ENCODE data around the gene GAS2L2.
"Not testable (repeated sequence)": the region's sequence is repeated elsewhere in the genome, so short reads cannot be mapped to it uniquely, and the experiment has no call there.

GAS2L2 gene

GRCh38 chr17:35773679-35774425 lies 20.8 kb upstream of the GAS2L2 start:
- DNase-seq (ENCODE audit: low read depth, low spot score): peak; percentile 45

GRCh38 chr17:35773129-35773528 lies 20.1 kb upstream of the GAS2L2 start:
- DNase-seq (ENCODE audit: low read depth, low spot score): no peak

- DNase-seq (ENCODE audit: low read depth, low spot score): no peak
Observed at GRCh38 chr17:35769895-35770486, 17.0 kb upstream of the GAS2L2 start.

GRCh38 chr17:35768797-35769196 lies 15.8 kb upstream of the GAS2L2 start:
- no peak for DNase-seq (ENCODE audit: low read depth, low spot score)

GRCh38 chr17:35766903-35767510 lies 14.0 kb upstream of the GAS2L2 start:
- peak; percentile 73 for DNase-seq (ENCODE audit: low read depth, low spot score)

GRCh38 chr17:35766489-35766877 lies 13.4 kb upstream of the GAS2L2 start:
- no peak for DNase-seq (ENCODE audit: low read depth, low spot score)

GRCh38 chr17:35765756-35766488 lies 12.9 kb upstream of the GAS2L2 start:
- DNase-seq (ENCODE audit: low read depth, low spot score): no peak

- DNase-seq (ENCODE audit: low read depth, low spot score): peak; percentile 48
Observed at GRCh38 chr17:35765086-35765710, 12.2 kb upstream of the GAS2L2 start.

GRCh38 chr17:35764123-35764991 lies 11.3 kb upstream of the GAS2L2 start:
- DNase-seq (ENCODE audit: low read depth, low spot score): peak; percentile 96

- no peak for DNase-seq (ENCODE audit: low read depth, low spot score)
Observed at GRCh38 chr17:35763767-35764122, 10.7 kb upstream of the GAS2L2 start.

GRCh38 chr17:35761601-35762000 lies 8.6 kb upstream of the GAS2L2 start:
- DNase-seq (ENCODE audit: low read depth, low spot score): no peak

- DNase-seq (ENCODE audit: low read depth, low spot score): no peak
Observed at GRCh38 chr17:35760587-35760986, 7.5 kb upstream of the GAS2L2 start, which contains the start of gene C17orf50. Gene C17orf50, plus strand, starts transcription at chr17:35760887. Its CDS starts 55 bp downstream, at chr17:35760942.

- DNase-seq (ENCODE audit: low read depth, low spot score): no peak
Observed at GRCh38 chr17:35757243-35757642, 4.2 kb upstream of the GAS2L2 start.

- DNase-seq (ENCODE audit: low read depth, low spot score): no peak
Observed at GRCh38 chr17:35752471-35752870, 568 bp downstream of the GAS2L2 start.

GRCh38 chr17:35751541-35751940 lies 1.5 kb downstream of the GAS2L2 start:
- not testable (repeated sequence) for DNase-seq (ENCODE audit: low read depth, low spot score)

- DNase-seq (ENCODE audit: low read depth, low spot score): no peak
Observed at GRCh38 chr17:35750526-35751395, 2.3 kb downstream of the GAS2L2 start.

- DNase-seq (ENCODE audit: low read depth, low spot score): no peak
Observed at GRCh38 chr17:35749560-35750412, 3.3 kb downstream of the GAS2L2 start.

- DNase-seq (ENCODE audit: low read depth, low spot score): no peak
Observed at GRCh38 chr17:35748979-35749378, 4.1 kb downstream of the GAS2L2 start.

- DNase-seq (ENCODE audit: low read depth, low spot score): peak; percentile 43
Observed at GRCh38 chr17:35748341-35748841, 4.6 kb downstream of the GAS2L2 start.
